Activated naive CD4-positive, alpha-beta T cell treated with anti-CD3 and anti-CD28 coated beads, Interleukin-2, amount 50 U/mL, for 72 hours (primary cell): ENCODE results near the gene RESP18. TPM values are rescaled to one million over a fixed set of nuclear protein-coding genes. Genes with fewer than 3 reads are reported as not detected.

Experiments used
- total RNA-seq, 2 donors: library from RNA; stranded (reverse); gene quantifications; one replicate each; pipeline ENCODE4 v1.2.3, GENCODE V29; 2022

RESP18 gene
- total RNA-seq, 2 donors from 2014 or later, result not detected

Other genes with a start within 250 kb of the RESP18 start
- gene NHEJ1, start 171.9 kb downstream of the RESP18 start, total RNA-seq, result 10 to 100 TPM; 20.9 to 25.0 TPM
- 1 to 10 TPM; 1.5 to 2.8 TPM for gene SLC23A3, start 162.7 kb downstream of the RESP18 start, total RNA-seq
- gene CNPPD1, start 155.8 kb downstream of the RESP18 start, total RNA-seq, result 10 to 100 TPM; 46.9 to 48.0 TPM
- 100 to 1,000 TPM in 1 of 2 donors, 10 to 100 TPM in 1; 93.0 to 120 TPM for gene RETREG2, start 154.5 kb downstream of the RESP18 start, total RNA-seq
- 10 to 100 TPM; 25.6 to 66.5 TPM for gene ZFAND2B, start 126.0 kb downstream of the RESP18 start, total RNA-seq
- 10 to 100 TPM; 27.8 to 46.2 TPM for gene ABCB6, start 113.8 kb downstream of the RESP18 start, total RNA-seq
- 10 to 100 TPM; 49.1 to 80.6 TPM for gene ATG9A, start 103.1 kb downstream of the RESP18 start, total RNA-seq
- gene ANKZF1, start 102.9 kb downstream of the RESP18 start, total RNA-seq, result 100 to 1,000 TPM; 168 to 178 TPM
- 1 to 10 TPM; 2.7 to 6.1 TPM for gene GLB1L, start 87.3 kb downstream of the RESP18 start, total RNA-seq
- gene STK16, start 87.3 kb downstream of the RESP18 start, total RNA-seq, result 10 to 100 TPM; 25.8 to 36.9 TPM
- gene TUBA4B, start 79.5 kb downstream of the RESP18 start, total RNA-seq, result not detected
- 100 to 1,000 TPM; 240 to 410 TPM for gene TUBA4A, start 78.8 kb downstream of the RESP18 start, total RNA-seq
- 10 to 100 TPM; 59.7 to 67.2 TPM for gene DNAJB2, start 53.4 kb downstream of the RESP18 start, total RNA-seq
- 1 to 10 TPM in 1 of 2 donors, under 1 TPM in 1; 0.09 to 3.1 TPM for gene PTPRN, start 23.3 kb downstream of the RESP18 start, total RNA-seq
- 10 to 100 TPM; 61.1 to 96.0 TPM for gene DNPEP, start 55.2 kb upstream of the RESP18 start, total RNA-seq
- gene DES, start 85.6 kb upstream of the RESP18 start, total RNA-seq, result not detected
- 1 to 10 TPM; 2.2 to 2.8 TPM for gene SPEG, start 102.1 kb upstream of the RESP18 start, total RNA-seq
- gene GMPPA, start 166.1 kb upstream of the RESP18 start, total RNA-seq, result 10 to 100 TPM; 29.1 to 34.1 TPM
- gene ASIC4, start 181.7 kb upstream of the RESP18 start, total RNA-seq, result under 1 TPM; 0.16 to 0.98 TPM
- 10 to 100 TPM; 13.2 to 16.7 TPM for gene CHPF, start 211.1 kb upstream of the RESP18 start, total RNA-seq
- 1 to 10 TPM; 1.8 to 6.1 TPM for gene TMEM198, start 211.3 kb upstream of the RESP18 start, total RNA-seq
- 1 to 10 TPM; 1.9 to 8.9 TPM for gene OBSL1, start 238.8 kb upstream of the RESP18 start, total RNA-seq
- gene INHA, start 239.6 kb upstream of the RESP18 start, total RNA-seq, result under 1 TPM in 1 of 2 donors, not detected in 1; 0.23 TPM